HG03103 (cell line): ENCODE results near the gene LGALS4.
"Not testable (repeated sequence)": the region's sequence is repeated elsewhere in the genome, so short reads cannot be mapped to it uniquely, and the experiment has no call there.

Source experiments
- ATAC-seq: cut with Tn5 transposase; IDR thresholded peaks from one replicate; pipeline ENCODE4 v1.9.1; 2021; ENCODE audit warnings: low read depth; ENCODE audit not compliant: unreplicated experiment

LGALS4 gene

DNA sequence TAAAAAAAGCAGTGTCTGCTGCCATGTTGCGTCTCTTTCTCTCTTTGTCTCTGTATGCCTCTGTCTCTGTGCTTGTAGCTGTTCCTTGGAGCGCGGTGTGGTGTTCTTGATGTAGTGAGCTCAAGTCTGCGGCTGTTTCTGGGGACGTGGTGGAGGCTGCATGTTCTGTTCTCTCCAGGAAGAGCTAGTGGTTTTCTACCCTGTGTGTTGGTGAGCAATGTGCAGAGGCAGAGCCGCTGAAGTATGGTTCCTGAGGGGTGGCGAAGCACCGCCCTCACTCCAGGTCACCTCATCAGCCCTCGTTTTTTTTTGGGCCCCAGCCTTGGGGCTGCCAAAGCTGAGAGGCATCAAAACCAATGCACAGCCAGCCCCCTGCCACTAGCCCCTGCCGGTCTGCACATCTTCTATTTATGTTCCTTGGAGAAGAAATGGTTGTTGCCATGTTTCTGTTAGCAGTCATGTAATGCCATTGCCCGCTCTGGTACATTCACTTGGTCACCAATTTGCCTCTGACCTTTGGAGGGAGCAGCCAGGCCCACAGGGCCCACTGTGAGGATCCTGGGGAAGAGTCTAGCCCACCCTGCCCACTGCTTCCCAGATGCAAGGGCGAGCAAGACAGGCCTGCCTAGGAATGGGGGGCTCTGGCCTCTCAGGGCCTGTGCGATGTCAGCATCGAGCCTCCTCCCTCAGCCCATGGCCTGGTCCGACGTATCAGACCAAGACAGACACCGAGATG, 29.9 kb upstream of the LGALS4 start:
- ATAC-seq = no peak

- no peak for ATAC-seq
Measured at GRCh38 chr19:38841787-38842438, 29.2 kb upstream of the LGALS4 start.

GRCh38 chr19:38841180-38841766, 28.5 kb upstream of the LGALS4 start:
- ATAC-seq = no peak

DNA sequence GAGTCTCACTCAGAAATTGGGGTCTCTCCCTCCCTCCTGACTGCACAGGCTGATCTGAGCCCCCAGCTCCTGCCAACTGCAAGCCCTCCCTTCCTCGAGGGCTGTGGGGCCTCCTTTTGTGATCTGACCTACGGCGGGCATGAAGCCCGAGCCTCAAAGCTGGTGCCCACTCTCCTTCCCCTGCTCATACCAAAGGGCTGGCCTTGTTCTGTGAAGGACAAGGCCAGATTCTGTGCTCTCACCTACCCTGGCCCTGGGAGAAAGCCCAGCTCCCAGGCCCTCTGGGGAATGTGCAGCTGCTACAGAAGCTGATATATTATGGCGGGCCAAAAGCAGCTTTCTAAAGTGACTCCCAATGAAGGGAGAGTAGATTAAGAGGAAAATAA, 27.8 kb upstream of the LGALS4 start:
- no peak for ATAC-seq

- ATAC-seq = no peak
Measured at GRCh38 chr19:38839816-38840582, 27.3 kb upstream of the LGALS4 start.

- no peak for ATAC-seq
Measured at GRCh38 chr19:38838986-38839761, 26.4 kb upstream of the LGALS4 start.

- no peak for ATAC-seq
Measured at GRCh38 chr19:38838208-38838985, 25.7 kb upstream of the LGALS4 start.

GRCh38 chr19:38837656-38838121, 24.9 kb upstream of the LGALS4 start:
- ATAC-seq = no peak

GRCh38 chr19:38836983-38837626, 24.4 kb upstream of the LGALS4 start:
- no peak for ATAC-seq

DNA sequence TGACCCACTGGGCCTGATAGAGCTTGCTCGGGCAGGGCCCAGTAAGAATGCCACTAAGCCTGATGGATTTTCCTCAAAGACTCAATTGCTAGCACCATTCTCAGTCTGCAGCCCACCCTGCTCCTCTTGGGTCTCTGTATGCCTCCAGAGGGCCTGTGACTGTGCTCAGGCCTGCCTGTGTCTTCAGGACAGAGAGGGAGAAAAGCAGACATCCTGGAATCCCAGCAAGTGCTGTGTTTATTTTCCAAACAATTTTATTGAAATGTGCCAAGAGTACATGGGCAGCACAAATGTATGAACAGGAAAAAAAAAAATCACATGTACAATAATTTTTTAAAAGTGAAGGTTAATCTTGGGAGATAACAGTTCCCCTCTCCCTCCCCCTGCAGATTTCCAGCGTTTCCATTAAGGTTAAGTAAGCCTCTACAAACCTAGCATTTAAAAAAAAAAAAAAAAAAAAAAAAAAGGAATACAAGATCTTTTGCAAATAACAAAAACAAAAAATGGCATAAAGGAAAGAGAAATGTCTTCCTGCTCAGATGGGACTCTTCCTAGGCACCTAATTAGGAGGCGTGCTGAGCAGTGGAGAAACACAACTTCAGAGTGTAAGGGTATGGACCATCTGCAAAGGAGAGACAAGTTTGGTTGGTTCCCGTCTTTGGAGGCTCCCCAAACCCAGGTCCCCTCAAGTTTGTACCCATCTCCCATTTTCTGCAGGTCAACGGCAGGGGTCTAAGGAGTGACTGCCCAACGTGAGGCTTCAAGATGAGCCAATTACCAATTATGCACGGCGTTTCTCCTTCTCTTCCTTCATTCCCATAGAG, 23.6 kb upstream of the LGALS4 start:
- no peak for ATAC-seq

- ATAC-seq = no peak
Measured at GRCh38 chr19:38834590-38834989, 21.8 kb upstream of the LGALS4 start.

DNA sequence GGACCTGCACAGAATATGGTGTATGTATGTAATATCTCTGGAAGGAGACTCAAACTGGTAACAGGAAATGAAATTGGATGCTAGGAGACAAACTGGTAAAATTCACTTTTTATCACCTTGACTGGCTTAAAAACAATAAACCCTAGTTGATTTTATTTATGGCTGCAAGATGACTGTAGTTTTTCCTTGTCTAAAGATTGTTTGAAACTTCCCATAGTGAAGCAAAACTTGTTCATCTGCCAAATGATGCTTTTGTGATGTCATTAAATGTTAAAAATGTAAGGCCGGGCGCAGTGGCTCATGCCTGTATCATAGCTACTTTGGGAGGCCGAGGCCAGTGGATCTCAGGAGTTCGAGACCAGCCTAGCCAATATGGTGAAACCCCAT, 21.4 kb upstream of the LGALS4 start:
- ATAC-seq = no peak

DNA sequence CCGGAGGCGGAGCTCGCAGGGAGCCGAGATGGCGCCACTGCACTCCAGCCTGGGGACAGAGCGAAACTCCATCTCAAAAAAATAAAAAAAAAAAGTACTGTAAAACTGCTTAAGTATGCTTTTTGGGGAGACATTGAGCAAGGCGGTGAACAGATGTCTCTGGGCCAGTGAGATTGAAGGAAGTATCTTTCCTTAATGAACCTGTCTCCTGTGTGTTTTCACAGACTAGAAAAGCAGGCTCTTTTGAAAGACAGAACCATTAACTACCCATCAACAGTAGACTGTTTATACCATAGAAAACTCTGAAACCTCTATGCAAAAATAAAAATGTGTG, 20.3 kb upstream of the LGALS4 start:
- ATAC-seq = no peak

GRCh38 chr19:38831142-38831605, 18.4 kb upstream of the LGALS4 start:
- peak; percentile 29 for ATAC-seq

DNA sequence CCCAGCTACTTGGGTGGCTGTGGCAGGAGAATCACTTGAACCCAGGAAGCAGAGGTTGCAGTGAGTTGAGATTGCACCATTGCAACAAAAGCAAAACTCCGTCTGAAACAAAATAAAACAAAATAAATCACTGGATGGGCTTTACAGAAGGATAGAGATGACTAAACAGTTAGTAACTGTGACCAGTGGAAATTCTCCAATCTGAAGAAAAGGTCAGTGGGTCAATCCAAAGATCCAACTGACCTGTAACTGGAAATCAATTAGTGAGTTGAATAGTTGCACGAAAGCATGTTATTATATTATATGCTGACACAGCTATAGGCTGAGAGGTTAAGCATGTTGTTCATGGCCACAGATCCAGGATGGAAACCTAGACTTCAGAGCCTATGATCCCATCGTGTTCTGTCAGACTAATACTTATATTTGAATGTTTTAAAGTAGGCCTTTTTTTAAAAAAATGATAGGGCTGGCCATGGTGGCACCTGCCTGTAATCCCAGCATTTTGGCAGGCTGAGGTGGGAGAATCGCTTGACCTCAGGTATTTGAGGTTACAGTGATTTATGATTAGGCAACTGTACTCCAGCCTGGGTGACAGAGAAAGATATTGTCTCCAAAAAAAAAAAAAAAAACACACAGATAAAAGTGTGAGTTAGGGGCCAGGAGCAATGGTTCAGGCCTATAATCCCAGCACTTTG, 17.4 kb upstream of the LGALS4 start:
- no peak for ATAC-seq

GRCh38 chr19:38829203-38829602, 16.5 kb upstream of the LGALS4 start:
- ATAC-seq = not testable (repeated sequence)

DNA sequence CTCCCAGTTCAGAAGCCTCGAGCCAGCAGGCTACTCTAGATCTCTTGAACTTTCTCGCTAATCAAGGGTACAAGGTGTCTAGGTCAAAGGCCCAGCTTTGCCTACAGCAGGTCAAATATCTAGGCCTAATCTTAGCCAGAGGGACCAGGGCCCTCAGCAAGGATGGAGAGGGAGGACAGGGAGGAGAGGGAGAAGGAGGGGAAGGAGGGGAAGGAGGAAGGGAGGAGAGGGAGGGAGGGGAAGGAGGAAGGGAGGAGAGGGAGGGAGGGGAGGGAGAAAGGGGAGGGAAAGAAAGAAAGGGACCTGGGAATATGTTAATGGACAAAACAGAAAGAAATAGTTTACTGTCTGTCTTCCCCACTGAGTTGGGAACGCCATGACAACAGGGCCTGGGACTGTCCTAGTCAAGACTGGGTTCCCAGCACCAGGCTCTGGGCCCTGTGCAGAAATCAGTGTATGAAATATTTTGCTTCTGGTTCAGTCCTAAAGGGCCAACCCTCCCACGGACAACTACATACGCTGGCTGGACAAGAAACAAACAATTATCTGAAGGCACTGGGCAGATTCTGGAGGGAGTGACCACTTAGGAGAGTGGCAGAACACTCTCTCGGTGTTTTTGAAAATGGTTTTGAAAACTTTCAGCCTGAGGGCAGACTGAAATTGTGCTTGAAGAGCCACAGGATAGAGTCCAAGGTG, 14.3 kb upstream of the LGALS4 start:
- ATAC-seq = no peak
